HEK293T (cell line): ENCODE results near the gene IFFO2.

Source experiments
- BHLHE40 ChIP-seq: fragments of 450-650 bp; IDR thresholded peaks from 2 replicates; pipeline ENCODE4 v1.6.1; 2016; ENCODE audit warnings: mild to moderate bottlenecking, moderate library complexity, borderline replicate concordance
- CTBP1 ChIP-seq: fragments of 450-650 bp; IDR thresholded peaks from 2 replicates; pipeline ENCODE4 v1.6.1; 2016; ENCODE audit warnings: borderline replicate concordance
- ELF4 ChIP-seq: fragments of 450-650 bp; IDR thresholded peaks from 2 replicates; pipeline ENCODE4 v1.6.1; 2017; ENCODE audit warnings: antibody characterized with exemption
- FOXK2 ChIP-seq: fragments of 450-650 bp; IDR thresholded peaks from 2 replicates; pipeline ENCODE4 v1.6.1; 2016; ENCODE audit warnings: mild to moderate bottlenecking
- FOXM1 ChIP-seq: fragments of 450-650 bp; IDR thresholded peaks from 2 replicates; pipeline ENCODE4 v1.6.1; 2017; ENCODE audit warnings: mild to moderate bottlenecking, borderline replicate concordance
- HDGF ChIP-seq: fragments of 450-650 bp; IDR thresholded peaks from 2 replicates; pipeline ENCODE4 v1.6.1; 2017; ENCODE audit warnings: antibody characterized with exemption, borderline replicate concordance
- LEF1 ChIP-seq: fragments of 450-650 bp; IDR thresholded peaks from 2 replicates; pipeline ENCODE4 v1.6.1; 2017; ENCODE audit warnings: mild to moderate bottlenecking, borderline replicate concordance
- NFRKB ChIP-seq: fragments of 450-650 bp; IDR thresholded peaks from 2 replicates; pipeline ENCODE4 v1.6.1; 2016; ENCODE audit warnings: mild to moderate bottlenecking, moderate library complexity
- PKNOX1 ChIP-seq: fragments of 450-650 bp; IDR thresholded peaks from 2 replicates; pipeline ENCODE4 v1.6.1; 2016
- SP1 ChIP-seq: fragments of 450-650 bp; IDR thresholded peaks from 2 replicates; pipeline ENCODE4 v1.6.1; 2017
- SUZ12 ChIP-seq: fragments of 450-650 bp; IDR thresholded peaks from 2 replicates; pipeline ENCODE4 v1.6.1; 2016; ENCODE audit warnings: mild to moderate bottlenecking
- TARDBP ChIP-seq: fragments of 450-650 bp; IDR thresholded peaks from 2 replicates; pipeline ENCODE4 v1.6.1; 2016
- ZNF384 ChIP-seq: fragments of 450-650 bp; IDR thresholded peaks from 2 replicates; pipeline ENCODE4 v1.6.1; 2016

- TF ChIP-seq FOXM1 (no peak), ZNF384 (no peak), HDGF (no peak), SUZ12 (no peak), PKNOX1 (no peak), NFRKB (no peak), TARDBP (no peak), SP1 (no peak), ELF4 (no peak), BHLHE40 (no peak), FOXK2 (no peak), LEF1 (no peak), CTBP1 (no peak)
These were observed 3.9 kb upstream of the IFFO2 start for GRCh38 chr1:18960409-18960808.
